ENCODE data around the gene GLYAT.

- no peak for TF ChIP-seq CTCF (IDR thresholded peaks at IDR 0.05)
- TF ChIP-seq EP300 (IDR thresholded peaks at IDR 0.05): no peak
- no peak for TF ChIP-seq POLR2A (IDR thresholded peaks at IDR 0.05)
- no peak for TF ChIP-seq POLR2AphosphoS5 (IDR thresholded peaks at IDR 0.05)
Measured at GRCh38 chr11:58744988-58745704, 13.4 kb upstream of the GLYAT start.

Measured in suprapubic skin (tissue), 4 donors.